Esophagus muscularis mucosa (tissue), 4 donors: Measurements from ENCODE around the gene WDR27. TPM values are rescaled to one million over a fixed set of nuclear protein-coding genes. Genes with fewer than 3 reads are reported as not detected.

ENCODE experiments used
- DNase-seq: peaks from one replicate; pipeline ENCODE4 v3.0.0-alpha.2; 2017; ENCODE audit errors: extremely low spot score
- H3K27ac ChIP-seq, 4 donors: fragments of 200-600 bp; sonication (generic); replicated peaks in 1 of 4; 1 replicate in 3 of 4; 2 replicates in 1 of 4; pipeline ENCODE4 v1.5.1; 2016 to 2019; ENCODE audit warnings: mild to moderate bottlenecking in 1 of 4
- H3K27me3 ChIP-seq, 4 donors: fragments of 200-600 bp; sonication (generic); one replicate each; pipeline versions ENCODE4 v1.5.1 to v1.6.0; 2016 to 2019
- H3K36me3 ChIP-seq, 4 donors: fragments of 200-600 bp; sonication (generic); one replicate each; pipeline ENCODE4 v1.5.1; 2016 to 2019
- H3K4me1 ChIP-seq, 4 donors: fragments of 200-600 bp; sonication (generic); one replicate each; pipeline ENCODE4 v1.5.1; 2016 to 2019
- H3K4me3 ChIP-seq, 4 donors: fragments of 200-600 bp; sonication (generic); 1 replicate in 2 of 4; 2 replicates in 2 of 4; pipeline ENCODE4 v1.5.1; 2016 to 2019; ENCODE audit warnings: mild to moderate bottlenecking in 4 of 4, moderate library complexity in 1 of 4
- H3K9me3 ChIP-seq, 4 donors: fragments of 200-600 bp; sonication (generic); 1 replicate in 3 of 4; 2 replicates in 1 of 4; pipeline ENCODE4 v1.5.1; 2016 to 2019
- EP300 ChIP-seq: sonication (generic); formaldehyde crosslinking; IDR thresholded peaks from one replicate; pipeline ENCODE4 v1.6.1; 2017; ENCODE audit warnings: antibody characterized with exemption
- POLR2A ChIP-seq: fragments of 450-650 bp; IDR thresholded peaks from one replicate; pipeline ENCODE4 v1.6.1; 2017; ENCODE audit warnings: antibody characterized with exemption, moderate library complexity, mild to moderate bottlenecking, low read depth
- POLR2AphosphoS5 ChIP-seq, 2 donors: sonication (generic); formaldehyde crosslinking; IDR thresholded peaks; one replicate each; pipeline ENCODE4 v1.6.1; 2017; ENCODE audit warnings: antibody characterized with exemption in 2 of 2
- WGBS: methylation state at CpG from one replicate; pipeline ENCODE4 v1.1.5; 2018; 5-methylcytosine and 5-hydroxymethylcytosine counted together
- intact Hi-C: fragments of 100-400 bp; cut with DNase I; formaldehyde crosslinking; loops from one replicate; pipeline ENCODE4 v1.15.1; 2023
- total RNA-seq, 4 donors: library from RNA; depleted of rRNA; stranded (reverse); fragments of >200 nt; gene quantifications; one replicate each; pipeline versions ENCODE4 v1.1.0 to v1.2.1, GENCODE V29; 2016
- TF ChIP-seq, protein P1 (sequence below), 3 experiments: fragments of 200-600 bp in 2 of 3; fragments of 450-650 bp in 1 of 3; sonication (generic) in 2 of 3; IDR thresholded peaks; one replicate each; pipeline ENCODE4 v1.5.1; 2017 to 2019; ENCODE audit warnings: antibody characterized with exemption in 3 of 3, mild to moderate bottlenecking in 2 of 3, moderate library complexity in 1 of 3

Gene WDR27
- total RNA-seq, 4 donors from 2014 or later, result 9.3 to 18.4 (median 14.4) TPM

DNA sequence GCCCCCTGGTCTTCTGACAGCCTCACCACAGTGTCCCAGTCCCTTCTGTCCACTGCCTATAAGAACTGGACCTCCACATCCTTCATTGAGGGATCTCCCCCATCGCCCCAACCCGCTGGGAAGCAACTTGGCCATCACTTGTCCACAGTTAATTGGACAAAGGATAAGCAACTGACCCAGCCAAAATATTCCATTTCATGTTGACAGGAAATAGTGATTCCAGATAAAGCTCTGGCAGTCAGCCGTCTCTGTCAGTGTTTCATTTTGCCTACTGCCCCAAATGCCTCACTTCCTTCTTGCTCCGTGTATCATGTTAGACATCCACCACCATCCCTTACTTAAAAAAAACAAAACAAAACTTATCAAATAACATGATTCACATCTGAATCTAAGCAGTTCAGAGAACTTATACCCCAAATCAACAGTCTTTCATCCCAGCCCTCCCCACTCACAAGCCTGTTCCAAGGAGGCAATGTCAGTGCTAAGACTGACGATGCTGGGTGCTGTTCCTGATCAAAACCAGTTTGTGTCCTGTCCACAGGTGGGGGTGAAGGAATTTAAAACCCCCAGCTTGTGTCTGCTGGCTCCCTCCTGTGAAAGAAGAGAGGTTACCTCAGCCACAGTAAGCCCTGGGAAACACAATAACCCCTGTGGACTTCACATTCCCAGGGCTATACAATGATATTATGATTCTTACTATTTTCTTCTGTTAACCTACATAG lies 162.5 kb downstream of the WDR27 start:
- Histone ChIP-seq H3K27me3 (no peaks in the 10 kb centered on the region), H3K36me3 (no peaks in the 10 kb centered on the region), H3K9me3 (peaks cover 0 to 13% (median 7%) of the 10 kb centered on the region in 4 donors), H3K4me3 (no peak overlapping the region), H3K27ac (no peak overlapping the region), H3K4me1 (no peaks in the 10 kb centered on the region)
- WGBS, result 74% methylated on average over 5 of the region's 5 CpGs
- peak; percentile 74 for DNase-seq
- intact Hi-C loops, result no loop called here
- no peak for TF ChIP-seq POLR2AphosphoS5 (IDR thresholded peaks at IDR 0.05)
- no peak for TF ChIP-seq POLR2A
- TF ChIP-seq, protein P1, sequence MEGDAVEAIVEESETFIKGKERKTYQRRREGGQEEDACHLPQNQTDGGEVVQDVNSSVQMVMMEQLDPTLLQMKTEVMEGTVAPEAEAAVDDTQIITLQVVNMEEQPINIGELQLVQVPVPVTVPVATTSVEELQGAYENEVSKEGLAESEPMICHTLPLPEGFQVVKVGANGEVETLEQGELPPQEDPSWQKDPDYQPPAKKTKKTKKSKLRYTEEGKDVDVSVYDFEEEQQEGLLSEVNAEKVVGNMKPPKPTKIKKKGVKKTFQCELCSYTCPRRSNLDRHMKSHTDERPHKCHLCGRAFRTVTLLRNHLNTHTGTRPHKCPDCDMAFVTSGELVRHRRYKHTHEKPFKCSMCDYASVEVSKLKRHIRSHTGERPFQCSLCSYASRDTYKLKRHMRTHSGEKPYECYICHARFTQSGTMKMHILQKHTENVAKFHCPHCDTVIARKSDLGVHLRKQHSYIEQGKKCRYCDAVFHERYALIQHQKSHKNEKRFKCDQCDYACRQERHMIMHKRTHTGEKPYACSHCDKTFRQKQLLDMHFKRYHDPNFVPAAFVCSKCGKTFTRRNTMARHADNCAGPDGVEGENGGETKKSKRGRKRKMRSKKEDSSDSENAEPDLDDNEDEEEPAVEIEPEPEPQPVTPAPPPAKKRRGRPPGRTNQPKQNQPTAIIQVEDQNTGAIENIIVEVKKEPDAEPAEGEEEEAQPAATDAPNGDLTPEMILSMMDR (IDR thresholded peaks at IDR 0.05), result no peak
- TF ChIP-seq EP300, result no peak

DNA sequence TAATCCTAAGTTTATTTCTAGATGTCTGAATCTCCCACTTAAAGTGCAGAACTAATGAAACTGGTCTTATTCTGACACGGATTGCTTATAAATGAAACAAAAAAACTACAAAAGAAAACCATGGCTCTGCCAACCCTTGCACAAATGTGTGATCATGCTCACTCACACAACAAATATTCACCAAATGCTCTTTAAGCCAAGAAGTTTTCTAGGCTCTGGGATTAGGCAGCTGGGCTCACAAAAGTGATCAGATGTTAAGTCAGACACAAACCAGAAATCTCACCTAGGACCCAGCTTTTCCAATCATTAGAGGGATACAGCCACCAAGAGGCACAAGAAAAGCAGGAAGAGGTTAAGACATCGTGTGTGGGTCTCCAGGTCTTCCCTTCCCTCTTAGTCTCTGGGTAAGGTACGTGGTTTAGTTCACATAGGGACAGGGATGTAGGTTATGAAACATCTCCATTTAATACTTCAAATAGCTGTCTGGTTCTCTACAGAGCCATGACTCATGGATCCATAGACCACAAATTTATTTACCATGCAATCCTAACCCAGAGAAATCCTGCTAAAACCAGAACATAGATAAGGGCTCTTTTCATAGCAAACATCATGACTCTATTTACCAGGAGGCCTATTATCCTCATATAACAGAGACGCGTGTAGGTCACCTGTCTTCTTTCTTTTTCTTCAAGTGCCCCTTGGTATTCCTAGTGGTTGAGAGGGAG lies 165.2 kb downstream of the WDR27 start:
- H3K27me3 ChIP-seq, result no peaks in the 10 kb centered on the region
- no peak for DNase-seq
- peaks cover 0 to under 1% (median 0%) of the 10 kb centered on the region in 4 donors for H3K4me1 ChIP-seq
- peaks cover 0 to 25% (median 12%) of the 10 kb centered on the region in 4 donors for H3K9me3 ChIP-seq
- H3K4me3 ChIP-seq, result no peak overlapping the region
- TF ChIP-seq, protein P1 (IDR thresholded peaks at IDR 0.05), result no peak
- no peak for TF ChIP-seq EP300
- intact Hi-C loops, result no loop called here
- no peak overlapping the region for H3K27ac ChIP-seq
- WGBS, result 75% methylated on average over 5 of the region's 5 CpGs
- no peaks in the 10 kb centered on the region for H3K36me3 ChIP-seq

DNA sequence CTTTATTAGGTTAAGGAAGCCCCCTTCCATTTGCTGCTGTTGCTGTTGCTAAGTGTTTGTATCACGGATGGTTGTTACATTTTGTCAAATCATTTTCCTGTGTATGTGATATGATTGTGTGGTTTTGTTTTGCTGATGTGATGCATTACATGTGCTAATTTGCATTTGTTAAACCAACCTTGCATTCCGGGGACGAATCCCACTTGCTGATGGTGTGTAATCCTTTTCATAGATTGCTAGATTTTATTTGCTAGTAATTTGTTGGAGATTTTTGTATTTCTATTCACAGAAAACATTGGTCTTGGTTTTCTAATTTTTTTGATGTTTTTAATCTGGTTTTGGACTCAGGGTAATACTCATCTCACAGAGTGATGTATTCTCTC lies 167.8 kb downstream of the WDR27 start:
- intact Hi-C loops, result no loop called here
- H3K9me3 ChIP-seq, result peaks cover 0 to 25% (median 12%) of the 10 kb centered on the region in 4 donors
- H3K27me3 ChIP-seq, result no peaks in the 10 kb centered on the region
- no peak for DNase-seq
- H3K4me3 ChIP-seq, result no peak overlapping the region
- 92% methylated on average over 3 of the region's 3 CpGs for WGBS
- TF ChIP-seq, protein P1 (IDR thresholded peaks at IDR 0.05), result no peak
- TF ChIP-seq POLR2A (no peak), POLR2AphosphoS5 (IDR thresholded peaks at IDR 0.05) (no peak), EP300 (no peak)
- no peaks in the 10 kb centered on the region for H3K36me3 ChIP-seq
- peaks cover 0 to 26% (median 23%) of the 10 kb centered on the region in 4 donors for H3K4me1 ChIP-seq
- H3K27ac ChIP-seq, result no peak overlapping the region

DNA sequence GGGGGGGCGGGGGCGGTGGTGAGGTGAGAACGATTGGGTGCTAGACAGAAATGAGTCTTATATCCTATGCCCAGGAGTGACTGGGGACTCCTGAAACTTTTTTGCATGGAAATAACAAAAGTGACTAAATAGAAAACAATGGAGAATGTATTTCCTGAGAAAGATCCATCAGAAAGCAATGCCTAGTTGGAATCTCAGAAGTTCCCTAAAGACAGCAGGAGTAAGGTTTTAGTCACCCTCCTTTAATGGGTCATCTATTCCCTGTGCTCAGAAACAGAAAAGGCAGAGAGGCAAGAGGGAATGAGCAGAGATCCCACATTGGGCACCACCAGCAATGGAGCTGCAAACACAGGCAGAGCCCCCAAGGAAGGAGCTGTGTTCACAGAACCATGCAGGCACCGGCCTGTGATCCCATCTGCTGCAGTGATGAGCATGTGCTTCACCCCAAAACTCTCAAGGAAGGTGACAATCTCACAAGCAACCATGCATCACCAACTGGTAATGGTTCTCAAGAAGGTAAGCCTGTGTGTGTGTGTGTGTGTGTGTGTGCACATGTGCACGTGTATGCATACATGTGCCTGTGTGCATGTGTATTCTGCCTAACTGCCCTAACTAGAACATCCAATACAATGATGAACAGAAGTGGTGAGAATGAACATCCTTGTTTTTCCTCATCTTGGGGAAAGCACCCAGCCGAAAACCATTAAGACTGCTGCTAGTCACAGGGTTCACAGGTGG lies 168.4 kb downstream of the WDR27 start:
- Histone ChIP-seq H3K4me3 (no peak overlapping the region), H3K4me1 (peaks cover 0 to 31% (median 28%) of the 10 kb centered on the region in 4 donors), H3K36me3 (no peaks in the 10 kb centered on the region), H3K27me3 (no peaks in the 10 kb centered on the region), H3K9me3 (peaks cover 0 to 25% (median 12%) of the 10 kb centered on the region in 4 donors), H3K27ac (no peak overlapping the region)
- DNase-seq, result no peak
- TF ChIP-seq EP300 (no peak), POLR2AphosphoS5 (IDR thresholded peaks at IDR 0.05) (no peak), POLR2A (no peak)
- TF ChIP-seq, protein P1 (IDR thresholded peaks at IDR 0.05), result no peak
- intact Hi-C loops, result no loop called here
- WGBS, result 95% methylated on average over 6 of the region's 6 CpGs
